Testis (tissue), 3 donors: ENCODE data around the gene SSU72. TPM values are rescaled to one million over a fixed set of nuclear protein-coding genes. Genes with fewer than 3 reads are reported as not detected.

Source experiments
- DNase-seq: peaks from one replicate; pipeline ENCODE4 v3.0.0-alpha.2; 2019
- H3K27ac ChIP-seq, 2 donors: fragments of 200-600 bp; sonication (generic); one replicate each; pipeline ENCODE4 v1.5.1; 2019
- H3K27me3 ChIP-seq: fragments of 200-600 bp; sonication (generic); one replicate; pipeline ENCODE4 v1.5.1; 2019
- H3K36me3 ChIP-seq: fragments of 200-600 bp; sonication (generic); one replicate; pipeline ENCODE4 v1.5.1; 2017; ENCODE audit warnings: low read depth; ENCODE audit errors: missing control alignments
- H3K4me1 ChIP-seq: fragments of 200-600 bp; sonication (generic); one replicate; pipeline ENCODE4 v1.5.1; 2019
- H3K4me3 ChIP-seq, 2 donors: fragments of 200-600 bp; sonication (generic); one replicate each; pipeline ENCODE4 v1.5.1; 2017 to 2019
- H3K9me3 ChIP-seq: fragments of 200-600 bp; sonication (generic); one replicate; pipeline ENCODE4 v1.5.1; 2017
- POLR2A ChIP-seq: fragments of 450-650 bp; IDR thresholded peaks from one replicate; pipeline ENCODE4 v1.6.1; 2017; ENCODE audit warnings: antibody characterized with exemption, mild to moderate bottlenecking, moderate library complexity
- WGBS, 2 donors: methylation state at CpG; one replicate each; pipeline ENCODE4 v1.1.5; 2018; 5-methylcytosine and 5-hydroxymethylcytosine counted together
- intact Hi-C: fragments of 100-400 bp; cut with DNase I; formaldehyde crosslinking; loops from one replicate; pipeline ENCODE4 v1.15.1; 2023; ENCODE audit warnings: low total_unique reads
- polyA plus RNA-seq: library from polyadenylated mRNA; stranded (reverse); fragments of 350-450 nt; fragmentation: Illumina TruSeq; extraction: RNeasy Lipid Tissue Mini Kit (QIAGEN cat#74804); gene quantifications from one replicate; pipeline ENCODE4 v1.2.3, GENCODE V29; 2014; ENCODE audit warnings: low read depth, low replicate concordance; ENCODE audit not compliant: insufficient read depth
- total RNA-seq, 2 donors: library from RNA; depleted of rRNA; stranded (reverse); fragments of >200 nt; gene quantifications; one replicate each; pipeline ENCODE4 v1.2.3, GENCODE V29; 2016
- TF ChIP-seq, protein P1 (sequence below), 3 experiments: fragments of 450-650 bp in 2 of 3; fragments of 200-600 bp in 1 of 3; sonication (generic) in 1 of 3; IDR thresholded peaks; one replicate each; pipeline ENCODE4 v1.5.1; 2016 to 2019; ENCODE audit warnings: antibody characterized with exemption in 3 of 3, mild to moderate bottlenecking in 2 of 3, moderate library complexity in 1 of 3

The SSU72 gene
- total and polyA plus RNA-seq, 3 donors from 2014 or later = 67.0 to 158 (median 146) TPM

DNA sequence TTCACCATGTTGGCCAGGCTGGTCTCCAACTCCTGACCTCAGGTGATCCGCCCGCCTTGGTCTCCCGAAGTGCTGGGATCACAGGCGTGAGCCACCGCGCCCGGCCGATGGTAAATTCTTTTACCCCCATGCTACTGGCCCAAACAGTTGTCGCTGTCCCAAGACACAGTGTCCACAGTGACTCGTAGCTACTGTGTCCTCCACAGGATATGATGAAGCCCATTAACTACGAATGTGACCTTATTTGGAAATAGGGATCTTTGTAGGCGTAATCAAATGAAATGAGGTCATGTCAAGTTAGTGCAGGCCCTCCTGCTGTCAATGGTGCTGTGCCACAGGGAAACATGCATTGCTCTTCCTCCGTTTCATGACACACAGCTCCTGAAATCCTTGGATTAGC lies 16.8 kb upstream of the SSU72 start:
- Histone ChIP-seq H3K9me3 (no peaks in the 10 kb centered on the region), H3K27me3 (no peaks in the 10 kb centered on the region), H3K36me3 (no peaks in the 10 kb centered on the region), H3K4me3 (no peak overlapping the region), H3K27ac (no peak overlapping the region), H3K4me1 (no peaks in the 10 kb centered on the region)
- intact Hi-C loops = no loop called here
- TF ChIP-seq, protein P1, sequence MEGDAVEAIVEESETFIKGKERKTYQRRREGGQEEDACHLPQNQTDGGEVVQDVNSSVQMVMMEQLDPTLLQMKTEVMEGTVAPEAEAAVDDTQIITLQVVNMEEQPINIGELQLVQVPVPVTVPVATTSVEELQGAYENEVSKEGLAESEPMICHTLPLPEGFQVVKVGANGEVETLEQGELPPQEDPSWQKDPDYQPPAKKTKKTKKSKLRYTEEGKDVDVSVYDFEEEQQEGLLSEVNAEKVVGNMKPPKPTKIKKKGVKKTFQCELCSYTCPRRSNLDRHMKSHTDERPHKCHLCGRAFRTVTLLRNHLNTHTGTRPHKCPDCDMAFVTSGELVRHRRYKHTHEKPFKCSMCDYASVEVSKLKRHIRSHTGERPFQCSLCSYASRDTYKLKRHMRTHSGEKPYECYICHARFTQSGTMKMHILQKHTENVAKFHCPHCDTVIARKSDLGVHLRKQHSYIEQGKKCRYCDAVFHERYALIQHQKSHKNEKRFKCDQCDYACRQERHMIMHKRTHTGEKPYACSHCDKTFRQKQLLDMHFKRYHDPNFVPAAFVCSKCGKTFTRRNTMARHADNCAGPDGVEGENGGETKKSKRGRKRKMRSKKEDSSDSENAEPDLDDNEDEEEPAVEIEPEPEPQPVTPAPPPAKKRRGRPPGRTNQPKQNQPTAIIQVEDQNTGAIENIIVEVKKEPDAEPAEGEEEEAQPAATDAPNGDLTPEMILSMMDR (IDR thresholded peaks at IDR 0.05) = no peak
- no peak for TF ChIP-seq POLR2A
- DNase-seq = no peak
- WGBS, 2 donors = 92 to 93% methylated on average over 13 of the region's 13 CpGs

DNA sequence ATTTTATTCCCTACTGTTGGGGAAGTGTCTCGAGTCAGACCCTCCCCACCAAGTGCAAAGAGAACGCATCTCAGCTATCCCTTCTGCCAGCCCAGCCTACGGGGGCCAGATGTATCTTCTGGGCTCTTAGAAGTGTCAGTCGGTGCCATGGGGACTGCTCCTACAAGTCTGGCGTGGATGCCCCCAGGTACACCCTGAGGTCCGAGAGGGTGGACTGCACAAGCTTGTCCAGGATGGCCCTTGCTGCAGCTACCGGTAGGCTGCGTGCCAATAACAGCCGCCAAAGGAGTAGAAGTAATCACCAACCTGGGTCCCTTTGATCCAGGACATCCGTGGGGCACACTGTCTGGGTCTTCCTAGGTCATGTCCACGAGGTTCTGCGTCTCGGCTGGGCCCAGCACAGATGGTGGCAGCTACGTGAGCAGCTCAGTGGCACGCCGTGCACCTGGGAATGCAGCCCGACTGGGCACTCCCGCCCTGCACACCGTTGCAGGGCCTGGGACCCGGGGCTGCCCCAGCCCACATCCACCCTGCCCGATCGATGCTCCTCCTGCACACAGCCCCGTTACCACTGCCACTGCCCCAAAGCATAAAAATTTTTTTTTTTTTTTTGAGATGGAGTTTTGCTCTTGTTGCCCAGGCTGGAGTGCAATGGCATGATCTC lies 8.8 kb upstream of the SSU72 start:
- no peaks in the 10 kb centered on the region for H3K27me3 ChIP-seq
- 89 to 90% methylated on average over 19 to 23 of the region's 23 CpGs for WGBS, 2 donors
- DNase-seq = no peak
- intact Hi-C loops = no loop called here
- no peaks in the 10 kb centered on the region for H3K4me1 ChIP-seq
- H3K36me3 ChIP-seq = no peaks in the 10 kb centered on the region
- TF ChIP-seq POLR2A = no peak
- TF ChIP-seq, protein P1 (IDR thresholded peaks at IDR 0.05) = no peak
- no peak overlapping the region for H3K27ac ChIP-seq
- H3K9me3 ChIP-seq = no peaks in the 10 kb centered on the region
- H3K4me3 ChIP-seq = no peak overlapping the region

DNA sequence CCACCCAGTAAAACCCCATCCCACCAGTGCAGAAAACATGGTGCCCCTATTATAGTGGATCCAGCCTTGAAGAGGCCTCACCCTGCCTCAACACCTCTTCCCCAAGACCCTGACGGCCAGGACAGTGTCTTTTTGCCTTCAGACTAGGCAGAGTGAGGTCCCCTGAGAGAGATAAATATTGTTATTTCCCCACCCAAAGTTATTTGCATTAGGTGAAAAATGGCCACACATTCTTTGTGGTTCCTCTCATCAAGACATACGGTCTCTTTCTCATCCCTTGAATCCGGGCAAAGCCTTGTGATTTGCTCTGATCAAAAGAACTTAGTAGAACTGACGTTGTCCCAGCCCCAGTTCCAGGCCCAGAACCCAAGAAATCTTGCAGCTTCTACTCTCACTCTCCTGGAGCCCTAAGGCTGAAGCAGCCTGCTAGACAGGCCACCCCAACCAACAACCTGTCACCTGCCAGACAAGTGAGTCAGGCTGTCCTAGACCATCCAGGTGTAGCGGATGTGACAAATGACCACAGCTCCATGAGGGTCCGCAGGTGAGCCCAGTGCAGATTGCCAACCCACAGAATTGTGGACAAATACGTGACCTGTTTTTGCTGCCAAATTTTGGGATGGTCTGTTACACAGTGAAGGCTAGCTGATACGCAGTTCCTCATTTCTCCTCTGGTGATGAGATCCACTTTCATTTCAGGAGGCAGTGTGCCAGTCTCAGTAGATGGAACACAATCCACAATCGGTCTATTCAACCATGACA lies 8.1 kb upstream of the SSU72 start:
- H3K27me3 ChIP-seq = no peaks in the 10 kb centered on the region
- no peak for DNase-seq
- H3K9me3 ChIP-seq = no peaks in the 10 kb centered on the region
- H3K4me3 ChIP-seq = no peak overlapping the region
- no peaks in the 10 kb centered on the region for H3K36me3 ChIP-seq
- intact Hi-C loops = no loop called here
- no peaks in the 10 kb centered on the region for H3K4me1 ChIP-seq
- 76% methylated on average over 9 of the region's 9 CpGs for WGBS, 2 donors
- TF ChIP-seq POLR2A = no peak
- TF ChIP-seq, protein P1 (IDR thresholded peaks at IDR 0.05) = no peak
- H3K27ac ChIP-seq = no peak overlapping the region

DNA sequence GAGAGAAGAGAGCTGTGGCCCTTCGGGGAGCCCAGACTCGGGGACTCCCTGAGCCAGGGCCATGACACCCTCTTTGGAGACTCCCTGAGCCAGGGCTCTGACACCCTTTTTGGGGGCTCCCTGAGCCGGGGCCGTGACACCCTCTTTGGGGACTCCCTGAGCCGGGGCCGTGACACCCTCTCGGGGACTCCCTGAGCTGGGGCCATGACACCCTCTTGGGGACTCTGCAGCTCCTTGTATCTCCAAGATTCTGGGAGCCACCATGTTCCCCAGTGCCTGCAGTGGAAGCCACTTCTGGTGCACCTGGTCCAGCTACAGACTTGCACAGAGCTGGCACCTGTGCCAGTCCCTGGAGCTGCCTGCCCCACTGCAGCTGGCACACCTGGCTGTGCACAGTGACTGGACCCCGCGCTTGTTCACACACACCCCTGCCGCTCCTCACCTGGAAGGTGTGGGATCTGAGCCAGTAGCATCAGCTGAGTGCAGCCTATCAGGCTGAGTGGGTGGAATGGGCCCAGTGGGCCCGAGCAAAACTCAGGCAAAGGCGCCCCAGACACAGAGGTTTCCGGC lies 3.8 kb upstream of the SSU72 start:
- no peaks in the 10 kb centered on the region for H3K36me3 ChIP-seq
- TF ChIP-seq POLR2A = no peak
- TF ChIP-seq, protein P1 (IDR thresholded peaks at IDR 0.05) = no peak
- H3K4me1 ChIP-seq = peaks cover 9% of the 10 kb centered on the region
- no peaks in the 10 kb centered on the region for H3K9me3 ChIP-seq
- intact Hi-C loops = no loop called here
- H3K27me3 ChIP-seq = no peaks in the 10 kb centered on the region
- no peak overlapping the region for H3K4me3 ChIP-seq
- no peak for DNase-seq
- WGBS, 2 donors = 85 to 93% methylated on average over 7 to 13 of the region's 13 CpGs
- H3K27ac ChIP-seq = no peak overlapping the region
